Naive B cell (primary cell): Measurements from ENCODE around the gene EFNB1. TPM values are rescaled to one million over a fixed set of nuclear protein-coding genes. Genes with fewer than 3 reads are reported as not detected.

Experiments used
- ATAC-seq, 2 donors: fragments of 150-1000 bp; cut with Tn5 transposase; 2 replicates each; pipeline ENCODE4 v1.10.0; 2021; ENCODE audit warnings: low read depth in 2 of 2, mild to moderate bottlenecking in 2 of 2, moderate library complexity in 2 of 2
- DNase-seq: peaks from one replicate; pipeline ENCODE4 v3.0.0; 2022
- H3K27ac Mint-ChIP-seq, 6 donors: one replicate each; pipeline ENCODE4 v1.8.0; 2020 to 2022; ENCODE audit warnings: mild to moderate bottlenecking in 6 of 6, mixed read lengths in 6 of 6, moderate library complexity in 5 of 6, inconsistent platforms in 2 of 6
- H3K27me3 Mint-ChIP-seq, 3 donors: one replicate each; pipeline ENCODE4 v1.8.0; 2021 to 2022; ENCODE audit warnings: mixed read lengths in 3 of 3, mild to moderate bottlenecking in 1 of 3
- H3K36me3 Mint-ChIP-seq, 2 donors: one replicate each; pipeline ENCODE4 v1.8.0; 2020 to 2022; ENCODE audit warnings: mixed read lengths in 2 of 2, inconsistent platforms in 1 of 2, mild to moderate bottlenecking in 1 of 2
- H3K4me1 Mint-ChIP-seq, 3 donors: one replicate each; pipeline ENCODE4 v1.8.0; 2020 to 2022; ENCODE audit warnings: mixed read lengths in 3 of 3, inconsistent platforms in 1 of 3, mild to moderate bottlenecking in 1 of 3, moderate library complexity in 1 of 3
- H3K4me3 Mint-ChIP-seq, 8 donors: one replicate each; pipeline ENCODE4 v1.8.0; 2020 to 2022; ENCODE audit warnings: mild to moderate bottlenecking in 8 of 8, mixed read lengths in 8 of 8, moderate library complexity in 8 of 8, inconsistent platforms in 2 of 8
- H3K9me3 Mint-ChIP-seq, 7 donors: one replicate each; pipeline ENCODE4 v1.8.0; 2020 to 2022; ENCODE audit warnings: mixed read lengths in 7 of 7, mild to moderate bottlenecking in 5 of 7, inconsistent platforms in 2 of 7, moderate library complexity in 1 of 7
- polyA plus RNA-seq, 6 donors: library from polyadenylated mRNA; unstranded; fragments of 300-500 nt; fragmentation: Illumina TruSeq; gene quantifications; one replicate each; pipeline ENCODE4 v1.2.3, GENCODE V29; 2021; ENCODE audit warnings: low read depth in 6 of 6

Gene EFNB1
- polyA plus RNA-seq, 6 donors from 2014 or later = 1.3 to 2.6 (median 2.2) TPM; not detected in 1

DNA sequence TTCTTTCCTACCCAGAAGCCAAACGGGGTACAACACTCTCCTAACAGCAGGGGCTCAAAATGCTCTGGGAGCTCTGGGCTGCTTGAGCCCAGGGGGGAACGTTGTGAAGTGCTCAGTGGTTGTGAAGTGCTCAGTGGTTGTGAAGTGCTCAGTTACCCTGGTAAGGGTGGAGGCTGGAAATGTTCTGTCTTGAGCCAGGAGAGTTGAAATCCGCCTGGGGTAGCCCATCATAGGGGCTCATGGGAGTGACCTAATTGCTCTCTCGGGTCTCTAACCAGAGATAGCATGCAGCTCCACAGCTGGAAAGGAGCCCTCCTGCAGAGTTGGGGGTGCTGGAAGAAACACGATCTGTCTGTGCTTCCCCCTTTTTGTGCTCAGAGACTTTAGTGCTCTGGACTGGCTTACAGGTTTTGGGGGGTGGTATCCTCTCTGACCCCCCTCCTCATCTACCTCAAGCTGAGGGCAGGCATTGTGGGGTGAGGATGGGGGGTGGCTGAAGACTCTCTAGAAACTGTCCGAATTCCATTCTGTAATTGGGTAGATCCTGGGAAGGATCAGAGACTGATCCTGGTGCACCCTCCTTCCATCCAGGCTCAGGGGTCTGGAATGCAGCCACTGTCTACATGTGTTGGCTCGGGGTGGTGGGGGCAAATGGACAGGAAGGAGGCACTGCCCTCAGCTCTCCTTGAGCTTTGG lies 2.7 kb downstream of the EFNB1 start:
- H3K4me3 Mint-ChIP-seq = peak overlapping the region in 7 of 8 donors; percentile 72 to 89 (median 81)
- H3K9me3 Mint-ChIP-seq = peaks cover 0 to 2% (median 0%) of the 10 kb centered on the region in 7 donors
- peak overlapping the region in 1 of 6 donors; percentile 11 for H3K27ac Mint-ChIP-seq
- H3K27me3 Mint-ChIP-seq = peaks cover 0 to 12% (median 9%) of the 10 kb centered on the region in 3 donors
- no peak for ATAC-seq
- H3K36me3 Mint-ChIP-seq = no peaks in the 10 kb centered on the region
- H3K4me1 Mint-ChIP-seq = peaks cover 28 to 42% (median 28%) of the 10 kb centered on the region in 3 donors
- DNase-seq = no peak

DNA sequence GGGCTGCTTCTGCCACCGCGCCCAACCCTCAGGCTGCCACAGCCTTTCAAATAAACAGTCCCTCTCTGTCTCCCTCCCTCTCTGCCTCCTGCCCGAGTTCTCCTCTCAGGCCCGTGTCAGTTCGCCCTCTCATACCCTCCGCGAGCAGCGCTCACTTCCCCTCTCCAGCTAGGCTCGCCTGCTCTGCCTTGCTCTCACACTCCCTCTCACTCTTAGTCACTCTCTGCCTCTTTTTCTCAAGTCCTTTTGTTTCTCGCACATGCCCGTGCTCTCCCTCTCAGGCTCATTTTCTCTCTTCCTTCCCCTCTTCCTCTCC lies 3.2 kb downstream of the EFNB1 start:
- peak; percentile 16 for DNase-seq

GRCh38 chrX:68832516-68833447 lies 4.0 kb downstream of the EFNB1 start:
- peaks cover 0 to 12% (median 9%) of the 10 kb centered on the region in 3 donors for H3K27me3 Mint-ChIP-seq
- DNase-seq (no peak), ATAC-seq (no peak)
- H3K36me3 Mint-ChIP-seq = peaks cover 4 to 6% of the 10 kb centered on the region in 2 donors
- peaks cover 0 to 5% (median 0%) of the 10 kb centered on the region in 7 donors for H3K9me3 Mint-ChIP-seq
- peak overlapping the region in 2 of 8 donors; percentile 20 to 81 for H3K4me3 Mint-ChIP-seq
- peaks cover 31 to 46% (median 33%) of the 10 kb centered on the region in 3 donors for H3K4me1 Mint-ChIP-seq
- H3K27ac Mint-ChIP-seq = peak overlapping the region in 1 of 6 donors; percentile 82

More for the DNA sequence above, 3.2 kb downstream of the EFNB1 start:
- Mint-ChIP-seq H3K27ac (no peak overlapping the region), H3K9me3 (peaks cover 0 to 4% (median 0%) of the 10 kb centered on the region in 7 donors), H3K4me1 (peaks cover 31 to 47% (median 32%) of the 10 kb centered on the region in 3 donors), H3K27me3 (peaks cover 0 to 12% (median 9%) of the 10 kb centered on the region in 3 donors), H3K4me3 (peak overlapping the region in 7 of 8 donors; percentile 20 to 84 (median 72)), H3K36me3 (peaks cover 4% of the 10 kb centered on the region in 2 donors)
- ATAC-seq = no peak

DNA sequence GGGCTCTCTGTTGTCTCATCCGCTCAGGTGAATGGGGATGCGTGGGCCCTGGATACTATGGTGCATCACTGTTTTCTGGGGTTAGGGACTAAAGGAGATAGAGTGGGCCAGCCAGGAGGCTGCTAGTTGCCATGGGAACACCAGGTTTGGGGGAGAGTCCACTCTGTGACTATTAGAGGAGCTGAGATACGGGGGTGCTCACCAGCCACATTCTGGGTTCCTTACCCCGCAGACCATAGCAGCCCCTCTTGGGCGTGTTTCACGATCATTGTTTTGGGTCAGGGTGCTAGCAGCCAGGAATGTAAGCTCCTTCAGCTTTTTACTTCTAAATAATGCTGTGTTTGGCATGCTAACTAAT lies 4.6 kb downstream of the EFNB1 start:
- H3K27ac Mint-ChIP-seq = no peak overlapping the region

GRCh38 chrX:68833855-68834331 lies 5.1 kb downstream of the EFNB1 start:
- Mint-ChIP-seq H3K4me3 (peak overlapping the region in 2 of 8 donors; percentile 51 to 72), H3K27me3 (peaks cover 0 to 12% (median 9%) of the 10 kb centered on the region in 3 donors), H3K27ac (peak overlapping the region in 2 of 6 donors; percentile 57 to 83), H3K4me1 (peaks cover 25 to 36% (median 30%) of the 10 kb centered on the region in 3 donors), H3K36me3 (peaks cover 4 to 6% of the 10 kb centered on the region in 2 donors), H3K9me3 (peaks cover 0 to 5% (median 0%) of the 10 kb centered on the region in 7 donors)
- peak; percentile 49 to 59 for ATAC-seq
- DNase-seq = peak; percentile 20

More for the DNA sequence above, 4.6 kb downstream of the EFNB1 start:
- H3K4me3 Mint-ChIP-seq = no peak overlapping the region
- DNase-seq (no peak), ATAC-seq (no peak)
- H3K27me3 Mint-ChIP-seq = peaks cover 0 to 12% (median 9%) of the 10 kb centered on the region in 3 donors
- H3K9me3 Mint-ChIP-seq = peaks cover 0 to 5% (median 0%) of the 10 kb centered on the region in 7 donors
- peaks cover 4 to 6% of the 10 kb centered on the region in 2 donors for H3K36me3 Mint-ChIP-seq
- peaks cover 29 to 41% (median 30%) of the 10 kb centered on the region in 3 donors for H3K4me1 Mint-ChIP-seq

- Mint-ChIP-seq H3K4me1 (peaks cover 25 to 34% (median 29%) of the 10 kb centered on the region in 3 donors), H3K27ac (peak overlapping the region in 2 of 6 donors; percentile 78 to 83), H3K4me3 (no peak overlapping the region), H3K27me3 (peaks cover 0 to 12% (median 9%) of the 10 kb centered on the region in 3 donors), H3K9me3 (peaks cover 0 to 5% (median 0%) of the 10 kb centered on the region in 7 donors), H3K36me3 (peaks cover 4 to 6% of the 10 kb centered on the region in 2 donors)
- DNase-seq (no peak), ATAC-seq (no peak)
Observed at GRCh38 chrX:68834371-68835103, 5.7 kb downstream of the EFNB1 start.

GRCh38 chrX:68835104-68835442 lies 6.3 kb downstream of the EFNB1 start:
- no peak for ATAC-seq
- Mint-ChIP-seq H3K27me3 (peaks cover 0 to 12% (median 9%) of the 10 kb centered on the region in 3 donors), H3K4me3 (no peak overlapping the region), H3K4me1 (peaks cover 25 to 29% (median 28%) of the 10 kb centered on the region in 3 donors), H3K27ac (peak overlapping the region in 1 of 6 donors; percentile 78), H3K9me3 (peaks cover 0 to 5% (median 0%) of the 10 kb centered on the region in 7 donors), H3K36me3 (peaks cover 4 to 6% of the 10 kb centered on the region in 2 donors)
- DNase-seq = no peak

DNA sequence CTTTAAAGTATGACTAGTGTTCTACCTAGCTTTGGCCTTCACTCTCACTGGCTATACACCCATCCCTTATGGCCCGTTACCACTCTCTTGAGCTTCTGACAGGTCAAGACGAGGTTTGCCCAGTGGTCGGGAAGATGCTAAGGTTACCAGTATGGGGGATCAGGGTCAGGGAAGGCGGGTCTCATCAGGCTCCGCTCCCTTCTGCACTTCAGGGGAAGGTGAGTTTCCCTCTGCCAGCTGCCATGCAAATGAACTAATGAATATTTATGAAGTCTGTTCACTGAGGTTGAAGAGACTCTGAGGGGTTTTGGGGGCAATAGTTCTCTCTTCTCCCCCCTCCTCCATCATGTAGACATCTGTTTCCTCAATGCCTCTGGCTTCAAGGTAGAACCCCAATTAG lies 6.6 kb downstream of the EFNB1 start:
- H3K9me3 Mint-ChIP-seq = peaks cover 0 to 5% (median 0%) of the 10 kb centered on the region in 7 donors
- no peak for DNase-seq
- no peak overlapping the region for H3K4me3 Mint-ChIP-seq
- H3K27ac Mint-ChIP-seq = no peak overlapping the region
- H3K36me3 Mint-ChIP-seq = peaks cover 4 to 6% of the 10 kb centered on the region in 2 donors
- H3K27me3 Mint-ChIP-seq = peaks cover 0 to 11% (median 9%) of the 10 kb centered on the region in 3 donors
- ATAC-seq = no peak
- H3K4me1 Mint-ChIP-seq = peaks cover 23 to 29% (median 24%) of the 10 kb centered on the region in 3 donors

DNA sequence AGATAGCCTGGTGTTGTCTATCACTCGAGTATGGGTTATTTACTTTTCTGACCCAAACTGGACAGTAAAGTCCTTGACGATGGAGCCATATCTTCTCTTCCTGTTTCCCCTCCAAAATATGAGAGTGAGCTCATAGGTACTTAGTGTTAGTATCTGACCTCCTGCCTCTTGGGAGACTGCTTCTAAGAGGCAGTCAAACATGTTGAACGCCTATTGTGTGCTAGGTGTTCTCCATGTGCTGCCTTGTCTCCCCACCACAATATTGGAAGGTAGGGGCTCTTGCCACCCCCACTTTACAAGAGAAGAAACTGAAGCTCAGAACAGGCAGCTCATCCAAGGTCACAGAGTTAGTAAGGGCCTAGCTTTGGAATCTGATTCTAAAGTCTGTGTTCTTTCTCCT lies 8.3 kb downstream of the EFNB1 start:
- peaks cover 4 to 6% of the 10 kb centered on the region in 2 donors for H3K36me3 Mint-ChIP-seq
- H3K27me3 Mint-ChIP-seq = peaks cover 0 to 4% (median 3%) of the 10 kb centered on the region in 3 donors
- peaks cover 0 to 5% (median 0%) of the 10 kb centered on the region in 7 donors for H3K9me3 Mint-ChIP-seq
- DNase-seq (no peak), ATAC-seq (no peak)
- H3K4me3 Mint-ChIP-seq = no peak overlapping the region
- H3K27ac Mint-ChIP-seq = no peak overlapping the region
- H3K4me1 Mint-ChIP-seq = peaks cover 10 to 16% (median 12%) of the 10 kb centered on the region in 3 donors

GRCh38 chrX:68838571-68838910 lies 9.7 kb downstream of the EFNB1 start:
- no peak for DNase-seq
- Mint-ChIP-seq H3K27ac (no peak overlapping the region), H3K27me3 (no peaks in the 10 kb centered on the region), H3K4me1 (peaks cover 8 to 11% (median 10%) of the 10 kb centered on the region in 3 donors), H3K4me3 (no peak overlapping the region), H3K9me3 (peaks cover 0 to 5% (median 0%) of the 10 kb centered on the region in 7 donors), H3K36me3 (peaks cover 4 to 6% of the 10 kb centered on the region in 2 donors)
- no peak for ATAC-seq

- peaks cover 0 to 5% (median 0%) of the 10 kb centered on the region in 7 donors for H3K9me3 Mint-ChIP-seq
- H3K4me3 Mint-ChIP-seq = no peak overlapping the region
- H3K4me1 Mint-ChIP-seq = peaks cover 8 to 10% (median 9%) of the 10 kb centered on the region in 3 donors
- H3K27ac Mint-ChIP-seq = no peak overlapping the region
- H3K27me3 Mint-ChIP-seq = no peaks in the 10 kb centered on the region
- H3K36me3 Mint-ChIP-seq = peaks cover 4 to 6% of the 10 kb centered on the region in 2 donors
- no peak for ATAC-seq
- DNase-seq = no peak
Observed at GRCh38 chrX:68839771-68840170, 10.9 kb downstream of the EFNB1 start.

DNA sequence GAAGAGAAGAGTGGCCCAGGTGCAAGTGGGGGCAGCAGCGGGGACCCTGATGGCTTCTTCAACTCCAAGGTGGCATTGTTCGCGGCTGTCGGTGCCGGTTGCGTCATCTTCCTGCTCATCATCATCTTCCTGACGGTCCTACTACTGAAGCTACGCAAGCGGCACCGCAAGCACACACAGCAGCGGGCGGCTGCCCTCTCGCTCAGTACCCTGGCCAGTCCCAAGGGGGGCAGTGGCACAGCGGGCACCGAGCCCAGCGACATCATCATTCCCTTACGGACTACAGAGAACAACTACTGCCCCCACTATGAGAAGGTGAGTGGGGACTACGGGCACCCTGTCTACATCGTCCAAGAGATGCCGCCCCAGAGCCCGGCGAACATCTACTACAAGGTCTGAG lies 11.4 kb downstream of the EFNB1 start:
- Mint-ChIP-seq H3K9me3 (peaks cover 0 to 5% (median 0%) of the 10 kb centered on the region in 7 donors), H3K27ac (peak overlapping the region in 1 of 6 donors; percentile 59), H3K27me3 (no peaks in the 10 kb centered on the region), H3K4me1 (peaks cover 8 to 10% (median 9%) of the 10 kb centered on the region in 3 donors), H3K4me3 (no peak overlapping the region), H3K36me3 (peaks cover 4 to 6% of the 10 kb centered on the region in 2 donors)
- ATAC-seq = no peak
- DNase-seq = no peak
